Naive B cell (primary cell): Measurements from ENCODE around the gene OSBPL9. TPM values are rescaled to one million over a fixed set of nuclear protein-coding genes. Genes with fewer than 3 reads are reported as not detected.
A peak's percentile ranks its signal among the peaks of the same experiment; 100 is the strongest.

Experiments used
- ATAC-seq, 2 donors: fragments of 150-1000 bp; cut with Tn5 transposase; 2 replicates each; pipeline ENCODE4 v1.10.0; 2021; ENCODE audit warnings: low read depth in 2 of 2, mild to moderate bottlenecking in 2 of 2, moderate library complexity in 2 of 2
- DNase-seq: peaks from one replicate; pipeline ENCODE4 v3.0.0; 2022
- H3K27ac Mint-ChIP-seq, 6 donors: one replicate each; pipeline ENCODE4 v1.8.0; 2020 to 2022; ENCODE audit warnings: mild to moderate bottlenecking in 6 of 6, mixed read lengths in 6 of 6, moderate library complexity in 5 of 6, inconsistent platforms in 2 of 6
- H3K27me3 Mint-ChIP-seq, 3 donors: one replicate each; pipeline ENCODE4 v1.8.0; 2021 to 2022; ENCODE audit warnings: mixed read lengths in 3 of 3, mild to moderate bottlenecking in 1 of 3
- H3K36me3 Mint-ChIP-seq, 2 donors: one replicate each; pipeline ENCODE4 v1.8.0; 2020 to 2022; ENCODE audit warnings: mixed read lengths in 2 of 2, inconsistent platforms in 1 of 2, mild to moderate bottlenecking in 1 of 2
- H3K4me1 Mint-ChIP-seq, 3 donors: one replicate each; pipeline ENCODE4 v1.8.0; 2020 to 2022; ENCODE audit warnings: mixed read lengths in 3 of 3, inconsistent platforms in 1 of 3, mild to moderate bottlenecking in 1 of 3, moderate library complexity in 1 of 3
- H3K4me3 Mint-ChIP-seq, 8 donors: one replicate each; pipeline ENCODE4 v1.8.0; 2020 to 2022; ENCODE audit warnings: mild to moderate bottlenecking in 8 of 8, mixed read lengths in 8 of 8, moderate library complexity in 8 of 8, inconsistent platforms in 2 of 8
- H3K9me3 Mint-ChIP-seq, 7 donors: one replicate each; pipeline ENCODE4 v1.8.0; 2020 to 2022; ENCODE audit warnings: mixed read lengths in 7 of 7, mild to moderate bottlenecking in 5 of 7, inconsistent platforms in 2 of 7, moderate library complexity in 1 of 7
- polyA plus RNA-seq, 6 donors: library from polyadenylated mRNA; unstranded; fragments of 300-500 nt; fragmentation: Illumina TruSeq; gene quantifications; one replicate each; pipeline ENCODE4 v1.2.3, GENCODE V29; 2021; ENCODE audit warnings: low read depth in 6 of 6

The OSBPL9 gene
- polyA plus RNA-seq, 6 donors from 2014 or later, result 46.7 to 77.8 (median 52.9) TPM

- DNase-seq, result no peak
- no peak overlapping the region for H3K4me3 Mint-ChIP-seq
- peaks cover 9% of the 10 kb centered on the region in 2 donors for H3K36me3 Mint-ChIP-seq
- H3K9me3 Mint-ChIP-seq, result peaks cover 0 to 5% (median 3%) of the 10 kb centered on the region in 7 donors
- peak overlapping the region in 1 of 6 donors; percentile 22 for H3K27ac Mint-ChIP-seq
- no peak for ATAC-seq
- H3K27me3 Mint-ChIP-seq, result no peaks in the 10 kb centered on the region
- H3K4me1 Mint-ChIP-seq, result no peaks in the 10 kb centered on the region
Measured at GRCh38 chr1:51752073-51752948, 135.4 kb downstream of the OSBPL9 start.

- Mint-ChIP-seq H3K27me3 (no peaks in the 10 kb centered on the region), H3K36me3 (peaks cover 9% of the 10 kb centered on the region in 2 donors), H3K9me3 (peaks cover 0 to 5% (median 3%) of the 10 kb centered on the region in 7 donors), H3K4me1 (no peaks in the 10 kb centered on the region), H3K4me3 (no peak overlapping the region), H3K27ac (no peak overlapping the region)
- no peak for ATAC-seq
- no peak for DNase-seq
Measured at GRCh38 chr1:51753969-51754368, 137.1 kb downstream of the OSBPL9 start.

- no peak overlapping the region for H3K4me3 Mint-ChIP-seq
- H3K9me3 Mint-ChIP-seq, result peaks cover 0 to 5% (median 3%) of the 10 kb centered on the region in 7 donors
- H3K27ac Mint-ChIP-seq, result peak overlapping the region in 1 of 6 donors; percentile 84
- ATAC-seq (no peak), DNase-seq (no peak)
- H3K4me1 Mint-ChIP-seq, result no peaks in the 10 kb centered on the region
- peaks cover 9% of the 10 kb centered on the region in 2 donors for H3K36me3 Mint-ChIP-seq
- no peaks in the 10 kb centered on the region for H3K27me3 Mint-ChIP-seq
Measured at GRCh38 chr1:51754666-51755065, 137.8 kb downstream of the OSBPL9 start.

GRCh38 chr1:51755437-51755836, 138.5 kb downstream of the OSBPL9 start:
- Mint-ChIP-seq H3K36me3 (peaks cover 9% of the 10 kb centered on the region in 2 donors), H3K27ac (peak overlapping the region in 2 of 6 donors; percentile 28 to 44), H3K4me3 (no peak overlapping the region), H3K9me3 (peaks cover 0 to 5% (median 3%) of the 10 kb centered on the region in 7 donors), H3K4me1 (no peaks in the 10 kb centered on the region), H3K27me3 (no peaks in the 10 kb centered on the region)
- ATAC-seq (no peak), DNase-seq (no peak)

DNA sequence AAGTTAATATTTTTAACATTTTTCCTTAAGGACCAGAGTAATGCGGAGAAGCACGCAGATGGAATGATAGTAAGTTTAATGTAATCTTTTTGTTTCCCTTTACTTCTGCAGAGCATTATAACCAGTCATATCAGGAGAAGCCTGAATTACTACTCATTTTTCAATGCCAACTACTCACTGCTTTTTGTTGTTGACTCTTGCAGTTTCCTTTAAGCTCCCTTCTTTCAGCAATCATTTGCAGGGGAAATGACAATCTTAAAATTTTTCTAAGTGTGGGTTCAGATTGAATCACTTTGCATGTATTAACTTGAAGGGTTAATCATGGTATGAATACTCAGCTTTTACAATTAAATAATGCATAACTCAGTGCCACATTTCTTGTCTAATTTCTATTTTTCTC, 139.4 kb downstream of the OSBPL9 start:
- peaks cover 9% of the 10 kb centered on the region in 2 donors for H3K36me3 Mint-ChIP-seq

DNA sequence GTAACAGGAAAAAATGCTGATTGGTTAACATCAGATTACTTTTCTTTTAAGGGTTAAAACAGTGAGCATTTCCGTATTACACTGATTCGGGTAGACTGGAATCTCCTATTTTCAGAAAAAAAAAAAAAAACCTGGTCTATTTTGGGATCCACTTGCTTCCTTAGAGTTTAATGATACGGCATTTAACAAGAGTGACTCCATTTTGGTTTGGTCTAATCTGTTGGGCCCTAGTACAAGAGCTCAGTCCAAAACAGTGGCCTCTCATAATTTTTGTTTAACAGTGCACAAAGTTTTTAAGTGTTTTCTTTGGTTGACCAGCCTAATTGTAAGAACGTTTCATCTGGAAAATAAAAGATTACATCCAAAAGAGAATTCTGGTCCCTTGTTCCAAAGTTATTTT, 141.4 kb downstream of the OSBPL9 start:
- ATAC-seq, result no peak
- Mint-ChIP-seq H3K4me1 (peaks cover 2 to 5% (median 3%) of the 10 kb centered on the region in 3 donors), H3K27me3 (no peaks in the 10 kb centered on the region), H3K9me3 (no peaks in the 10 kb centered on the region), H3K36me3 (peaks cover 5 to 8% of the 10 kb centered on the region in 2 donors), H3K4me3 (no peak overlapping the region), H3K27ac (no peak overlapping the region)
- no peak for DNase-seq

More for the DNA sequence above, 139.4 kb downstream of the OSBPL9 start:
- Mint-ChIP-seq H3K4me1 (peaks cover 0 to 5% (median 0%) of the 10 kb centered on the region in 3 donors), H3K9me3 (peaks cover 0 to 5% (median 3%) of the 10 kb centered on the region in 7 donors), H3K27ac (no peak overlapping the region), H3K4me3 (no peak overlapping the region), H3K27me3 (no peaks in the 10 kb centered on the region)
- no peak for DNase-seq
- ATAC-seq, result no peak

DNA sequence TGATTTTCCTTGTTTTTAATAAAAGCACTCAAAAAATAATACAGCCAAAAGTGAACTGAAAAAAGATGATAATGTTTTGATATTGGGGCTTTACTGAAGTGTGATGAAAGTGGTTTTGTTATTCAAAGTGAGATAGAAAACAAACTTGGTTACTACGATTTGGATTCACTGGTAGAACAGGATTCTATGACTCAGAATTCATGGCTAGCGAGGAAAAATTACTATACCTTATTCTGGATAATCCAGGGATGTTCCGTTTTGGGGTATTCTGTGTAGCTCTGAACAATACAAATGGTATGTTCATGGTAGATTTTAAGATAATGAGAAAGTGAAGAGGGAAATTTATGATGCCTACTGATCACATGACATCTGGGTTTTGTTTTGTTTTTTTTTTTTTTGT, 144.0 kb downstream of the OSBPL9 start:
- Mint-ChIP-seq H3K27me3 (no peaks in the 10 kb centered on the region), H3K9me3 (no peaks in the 10 kb centered on the region), H3K27ac (peak overlapping the region in 1 of 6 donors; percentile 10), H3K36me3 (peaks cover 8 to 9% of the 10 kb centered on the region in 2 donors), H3K4me1 (peaks cover 2 to 5% (median 3%) of the 10 kb centered on the region in 3 donors), H3K4me3 (no peak overlapping the region)
- DNase-seq (no peak), ATAC-seq (no peak)

DNA sequence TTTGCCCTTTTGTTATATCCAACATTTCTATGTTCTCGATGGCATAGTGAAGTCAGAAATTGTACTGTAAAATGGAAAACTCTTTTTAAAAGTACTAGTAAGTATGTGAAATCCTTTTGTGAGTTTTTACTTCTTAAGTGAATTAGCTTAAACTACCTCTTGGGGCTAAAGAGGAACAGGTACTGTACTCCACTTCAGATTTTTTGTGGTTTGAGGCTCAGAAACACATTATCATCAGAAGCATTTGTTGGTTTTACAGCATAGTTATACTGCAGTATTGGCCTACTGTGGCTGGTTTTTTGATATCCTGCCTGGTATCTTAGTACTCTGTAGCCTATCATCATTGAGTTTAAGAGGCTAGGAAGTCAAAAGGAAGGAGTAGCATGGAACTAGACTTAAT, 144.5 kb downstream of the OSBPL9 start:
- DNase-seq (no peak), ATAC-seq (no peak)
- H3K4me1 Mint-ChIP-seq, result peaks cover 2 to 5% (median 3%) of the 10 kb centered on the region in 3 donors
- peak overlapping the region in 1 of 6 donors; percentile 9 for H3K27ac Mint-ChIP-seq
- H3K9me3 Mint-ChIP-seq, result no peaks in the 10 kb centered on the region
- no peaks in the 10 kb centered on the region for H3K27me3 Mint-ChIP-seq
- H3K36me3 Mint-ChIP-seq, result peaks cover 8 to 11% of the 10 kb centered on the region in 2 donors
- H3K4me3 Mint-ChIP-seq, result no peak overlapping the region

GRCh38 chr1:51768971-51769588, 152.2 kb downstream of the OSBPL9 start:
- peak; percentile 19 for DNase-seq
- peaks cover 8 to 12% (median 9%) of the 10 kb centered on the region in 3 donors for H3K4me1 Mint-ChIP-seq
- ATAC-seq, result peak; percentile 25 to 60
- H3K27ac Mint-ChIP-seq, result peak overlapping the region in 2 of 6 donors; percentile 18 to 34
- peaks cover 15 to 20% of the 10 kb centered on the region in 2 donors for H3K36me3 Mint-ChIP-seq
- H3K4me3 Mint-ChIP-seq, result no peak overlapping the region
- H3K27me3 Mint-ChIP-seq, result no peaks in the 10 kb centered on the region
- no peaks in the 10 kb centered on the region for H3K9me3 Mint-ChIP-seq

DNA sequence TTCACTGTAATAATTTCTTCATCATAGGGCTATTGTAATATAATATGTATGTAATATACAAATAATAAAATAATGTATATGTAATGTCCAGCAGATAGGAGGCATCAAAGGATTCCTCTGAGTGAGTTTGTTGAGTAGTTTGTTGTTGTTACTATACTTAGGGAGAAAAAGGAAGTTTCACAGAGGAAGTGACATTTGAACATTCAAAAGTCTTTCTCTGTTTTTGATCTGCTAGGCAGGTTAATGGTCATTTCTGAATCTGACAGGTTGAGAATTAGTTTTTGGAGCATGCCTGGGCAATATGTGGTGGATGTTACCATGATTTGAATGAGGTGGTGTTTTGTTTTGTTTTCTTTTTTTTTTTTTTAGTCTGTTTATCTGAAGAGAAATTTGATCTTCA, 159.5 kb downstream of the OSBPL9 start:
- DNase-seq (no peak), ATAC-seq (peak in 1 of 2 donors; percentile 30)
- H3K27ac Mint-ChIP-seq, result peak overlapping the region; percentile 19 to 97 (median 70)
- peaks cover 12 to 15% (median 15%) of the 10 kb centered on the region in 3 donors for H3K4me1 Mint-ChIP-seq
- H3K27me3 Mint-ChIP-seq, result no peaks in the 10 kb centered on the region
- H3K36me3 Mint-ChIP-seq, result peaks cover 17 to 20% of the 10 kb centered on the region in 2 donors
- peak overlapping the region in 5 of 8 donors; percentile 10 to 69 (median 21) for H3K4me3 Mint-ChIP-seq
- H3K9me3 Mint-ChIP-seq, result no peaks in the 10 kb centered on the region

GRCh38 chr1:51780927-51781326, 164.0 kb downstream of the OSBPL9 start:
- peaks cover 20 to 27% of the 10 kb centered on the region in 2 donors for H3K36me3 Mint-ChIP-seq
- no peak for DNase-seq
- H3K27me3 Mint-ChIP-seq, result no peaks in the 10 kb centered on the region
- H3K4me1 Mint-ChIP-seq, result peaks cover 9 to 13% (median 12%) of the 10 kb centered on the region in 3 donors
- no peaks in the 10 kb centered on the region for H3K9me3 Mint-ChIP-seq
- no peak for ATAC-seq
- H3K27ac Mint-ChIP-seq, result no peak overlapping the region
- H3K4me3 Mint-ChIP-seq, result no peak overlapping the region

DNA sequence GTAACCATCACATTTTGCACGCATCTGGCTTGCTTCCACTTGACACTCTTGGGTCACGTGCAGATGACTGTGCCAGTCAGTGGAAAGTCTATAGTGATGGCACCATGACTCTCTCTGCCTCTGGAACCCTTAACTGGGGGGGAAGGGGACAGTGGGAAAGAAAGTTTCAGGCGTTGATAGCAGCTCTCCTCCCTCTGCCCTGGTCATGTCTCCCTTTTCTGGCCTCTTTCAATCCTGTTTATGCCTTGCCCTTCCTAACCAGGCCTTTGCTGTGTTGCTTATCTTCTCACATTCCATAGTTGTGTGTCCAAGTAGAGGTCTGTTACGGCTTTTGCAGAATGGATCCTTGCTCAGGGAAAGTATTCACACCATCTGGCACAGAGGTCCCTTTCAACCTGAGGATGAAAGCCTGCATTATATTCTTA, 168.1 kb downstream of the OSBPL9 start:
- no peak for DNase-seq
- no peaks in the 10 kb centered on the region for H3K27me3 Mint-ChIP-seq
- no peak overlapping the region for H3K4me3 Mint-ChIP-seq
- peaks cover 18 to 49% of the 10 kb centered on the region in 2 donors for H3K36me3 Mint-ChIP-seq
- H3K9me3 Mint-ChIP-seq, result no peaks in the 10 kb centered on the region
- no peak for ATAC-seq
- peak overlapping the region in 5 of 6 donors; percentile 8 to 89 (median 54) for H3K27ac Mint-ChIP-seq
- peaks cover 0 to 6% (median 0%) of the 10 kb centered on the region in 3 donors for H3K4me1 Mint-ChIP-seq

GRCh38 chr1:51788938-51789337, 172.0 kb downstream of the OSBPL9 start:
- H3K4me1 Mint-ChIP-seq, result peaks cover 0 to 6% (median 0%) of the 10 kb centered on the region in 3 donors
- no peak overlapping the region for H3K4me3 Mint-ChIP-seq
- no peaks in the 10 kb centered on the region for H3K9me3 Mint-ChIP-seq
- no peak for ATAC-seq
- DNase-seq, result no peak
- H3K27me3 Mint-ChIP-seq, result no peaks in the 10 kb centered on the region
- peak overlapping the region in 2 of 6 donors; percentile 27 to 34 for H3K27ac Mint-ChIP-seq
- peaks cover 16 to 36% of the 10 kb centered on the region in 2 donors for H3K36me3 Mint-ChIP-seq
